HFF-Myc (cell line): Measurements from ENCODE around the gene PLOD2.

ENCODE experiments used
- DNase-seq: peaks from one replicate; pipeline ENCODE4 v3.0.0-alpha.2; 2011; ENCODE audit warnings: low read depth; ENCODE audit errors: extremely low read depth
- H3K4me3 ChIP-seq: replicated peaks from 2 replicates; pipeline ENCODE4 v1.5.1; 2011; ENCODE audit warnings: low read depth, mild to moderate bottlenecking, control low read depth, low read length
- CTCF ChIP-seq: IDR thresholded peaks from 2 replicates; pipeline ENCODE4 v1.5.1; 2012; ENCODE audit warnings: mild to moderate bottlenecking, low read depth, low read length, control low read depth; ENCODE audit errors: missing control alignments

PLOD2 gene

GRCh38 chr3:146099316-146099715, 61.7 kb downstream of the PLOD2 start:
- TF ChIP-seq CTCF: no peak
- DNase-seq: no peak
- no peak overlapping the region for H3K4me3 ChIP-seq

DNA sequence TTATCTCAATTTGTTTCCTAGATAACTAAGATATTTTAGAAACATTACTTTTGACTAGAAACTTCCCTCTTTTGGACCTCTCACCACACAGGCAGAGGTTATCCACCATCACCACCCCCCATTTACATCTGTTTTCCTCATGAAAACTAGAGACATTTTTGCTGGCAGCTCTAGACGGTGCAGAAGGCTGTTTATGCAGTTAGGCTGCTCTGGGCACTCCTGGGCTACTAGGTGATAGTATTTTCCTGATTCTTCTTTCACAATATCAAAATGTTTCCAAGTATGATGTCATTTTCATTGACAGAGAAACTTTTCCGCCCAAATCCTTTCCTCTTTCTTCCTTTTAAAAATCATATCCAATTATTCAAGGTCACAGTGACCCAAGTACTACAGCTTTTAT, 67.1 kb downstream of the PLOD2 start:
- no peak for DNase-seq
- TF ChIP-seq CTCF: no peak
- no peak overlapping the region for H3K4me3 ChIP-seq

- H3K4me3 ChIP-seq: no peak overlapping the region
- TF ChIP-seq CTCF: no peak
- no peak for DNase-seq
These were observed 68.8 kb downstream of the PLOD2 start for GRCh38 chr3:146092230-146092629.

DNA sequence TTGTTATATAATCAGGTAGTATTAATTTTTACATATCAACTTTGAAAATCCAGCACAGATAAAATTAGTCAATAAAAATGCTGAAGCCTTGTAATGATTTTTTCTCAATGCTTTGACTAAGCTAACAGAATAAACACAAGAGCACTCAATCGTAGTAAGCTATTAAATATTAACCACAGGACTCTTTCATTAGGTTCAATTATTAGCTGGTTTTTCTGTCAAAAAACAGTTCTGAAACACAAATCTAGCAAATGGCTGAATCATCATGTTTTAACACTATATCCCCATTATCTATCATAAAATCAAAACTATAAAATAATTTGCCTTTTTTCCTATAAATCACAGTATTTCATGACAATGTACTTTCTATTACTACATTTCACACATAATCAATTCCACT, 69.6 kb downstream of the PLOD2 start:
- no peak for DNase-seq
- no peak for TF ChIP-seq CTCF
- no peak overlapping the region for H3K4me3 ChIP-seq

- H3K4me3 ChIP-seq: no peak overlapping the region
- DNase-seq: no peak
- no peak for TF ChIP-seq CTCF
These were observed 70.5 kb downstream of the PLOD2 start for GRCh38 chr3:146090521-146090920.

DNA sequence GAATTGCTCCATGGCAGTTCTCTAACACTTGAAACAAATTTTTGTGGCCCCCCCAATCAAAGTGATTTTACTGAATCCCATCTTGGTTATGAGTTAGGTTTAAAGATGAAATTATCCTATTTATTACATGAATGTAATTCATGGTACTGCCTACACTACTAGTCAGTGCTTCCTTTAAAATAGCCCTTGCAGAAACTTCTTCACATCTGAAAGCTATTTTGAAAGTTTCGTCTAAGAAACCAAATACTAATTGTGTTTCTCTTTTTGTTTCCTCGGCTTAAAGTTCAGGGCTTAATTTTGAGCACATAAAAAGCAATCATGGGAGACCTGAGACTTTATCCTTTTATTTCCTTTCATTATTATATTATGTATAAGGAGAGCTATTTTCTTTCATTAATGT, 72.1 kb downstream of the PLOD2 start:
- no peak for TF ChIP-seq CTCF
- no peak for DNase-seq
- H3K4me3 ChIP-seq: no peak overlapping the region

GRCh38 chr3:146087116-146087515, 73.9 kb downstream of the PLOD2 start:
- DNase-seq: no peak
- TF ChIP-seq CTCF: no peak
- H3K4me3 ChIP-seq: no peak overlapping the region
